HG02884 (cell line): ENCODE data around the gene TIFAB.

Source experiments
- ATAC-seq: cut with Tn5 transposase; IDR thresholded peaks from one replicate; pipeline ENCODE4 v1.9.1; 2021; ENCODE audit warnings: mild to moderate bottlenecking, moderate library complexity; ENCODE audit not compliant: unreplicated experiment

Gene TIFAB

GRCh38 chr5:135428586-135428985, 23.6 kb downstream of the TIFAB start:
- ATAC-seq = no peak

GRCh38 chr5:135426102-135427082, 25.8 kb downstream of the TIFAB start:
- peak; percentile 87 for ATAC-seq

GRCh38 chr5:135425641-135426040, 26.5 kb downstream of the TIFAB start:
- ATAC-seq = no peak

- ATAC-seq = no peak
These were observed 28.3 kb downstream of the TIFAB start for GRCh38 chr5:135423846-135424168.

GRCh38 chr5:135423146-135423845, 28.9 kb downstream of the TIFAB start:
- no peak for ATAC-seq

- no peak for ATAC-seq
These were observed 29.7 kb downstream of the TIFAB start for GRCh38 chr5:135422419-135422818.

GRCh38 chr5:135417083-135417482, 35.1 kb downstream of the TIFAB start:
- ATAC-seq = no peak

- no peak for ATAC-seq
These were observed 47.1 kb downstream of the TIFAB start for GRCh38 chr5:135405082-135405481.

GRCh38 chr5:135402031-135402430, 50.1 kb downstream of the TIFAB start:
- no peak for ATAC-seq

GRCh38 chr5:135400866-135401265, 51.3 kb downstream of the TIFAB start:
- no peak for ATAC-seq

- ATAC-seq = no peak
These were observed 52.2 kb downstream of the TIFAB start for GRCh38 chr5:135399794-135400542.

GRCh38 chr5:135398855-135399793, 53.0 kb downstream of the TIFAB start, which contains the start of gene MACROH2A1:
Gene MACROH2A1 (minus strand): TSS chr5:135399231. CDS start chr5:135389093, 10,138 bp downstream.
- peak; percentile 77 for ATAC-seq

- peak; percentile 27 for ATAC-seq
These were observed 53.8 kb downstream of the TIFAB start for GRCh38 chr5:135398160-135398854.
